Measurements from ENCODE around the gene HAUS7.
A peak's percentile ranks its signal among the peaks of the same experiment; 100 is the strongest.

Gene HAUS7

GRCh38 chrX:153464116-153464515 lies 6.3 kb downstream of the HAUS7 start:
- in situ Hi-C loops (cut with MboI; ENCODE audit: low sequenced_read_pairs), result loop anchor here (5.0 kb wide), 1 partner anchor 43 kb away; no protein-coding TSS in a partner anchor
- Histone ChIP-seq H3K4me3 (no peak overlapping the region), H3K4me1 (no peaks in the 10 kb centered on the region), H3K27me3 (ENCODE audit: low read depth) (no peaks in the 10 kb centered on the region), H3K9me3 (no peaks in the 10 kb centered on the region), H3K36me3 (replicated peaks) (peaks cover 63% of the 10 kb centered on the region)
- no peak for DNase-seq (ENCODE audit: low spot score in 2 of 2)

- no peak for DNase-seq (ENCODE audit: low spot score in 2 of 2)
- Histone ChIP-seq H3K4me1 (no peaks in the 10 kb centered on the region), H3K27me3 (ENCODE audit: low read depth) (no peaks in the 10 kb centered on the region), H3K9me3 (no peaks in the 10 kb centered on the region), H3K36me3 (replicated peaks) (peaks cover 63% of the 10 kb centered on the region), H3K4me3 (no peak overlapping the region)
- in situ Hi-C loops (cut with MboI; ENCODE audit: low sequenced_read_pairs), result loop anchor here (5.0 kb wide), 1 partner anchor 44 kb away; no protein-coding TSS in a partner anchor
Observed at GRCh38 chrX:153463556-153463955, 6.8 kb downstream of the HAUS7 start.

GRCh38 chrX:153463031-153463430 lies 7.3 kb downstream of the HAUS7 start:
- Histone ChIP-seq H3K27me3 (ENCODE audit: low read depth) (no peaks in the 10 kb centered on the region), H3K4me1 (no peaks in the 10 kb centered on the region), H3K36me3 (replicated peaks) (peaks cover 60% of the 10 kb centered on the region), H3K4me3 (no peak overlapping the region), H3K9me3 (no peaks in the 10 kb centered on the region)
- DNase-seq (ENCODE audit: low spot score in 2 of 2), result no peak
- in situ Hi-C loops (cut with MboI; ENCODE audit: low sequenced_read_pairs), result loop anchor here (5.0 kb wide), 1 partner anchor 44 kb away; no protein-coding TSS in a partner anchor

- no peaks in the 10 kb centered on the region for H3K4me1 ChIP-seq
- H3K27me3 ChIP-seq (ENCODE audit: low read depth), result no peaks in the 10 kb centered on the region
- H3K36me3 ChIP-seq (replicated peaks), result peaks cover 60% of the 10 kb centered on the region
- no peaks in the 10 kb centered on the region for H3K9me3 ChIP-seq
- no peak overlapping the region for H3K4me3 ChIP-seq
- no peak for DNase-seq (ENCODE audit: low spot score in 2 of 2)
- in situ Hi-C loops (cut with MboI; ENCODE audit: low sequenced_read_pairs), result loop anchor here (5.0 kb wide), 1 partner anchor 45 kb away; no protein-coding TSS in a partner anchor
Observed at GRCh38 chrX:153462291-153462690, 8.1 kb downstream of the HAUS7 start.

- Histone ChIP-seq H3K36me3 (replicated peaks) (peaks cover 52% of the 10 kb centered on the region), H3K27me3 (ENCODE audit: low read depth) (no peaks in the 10 kb centered on the region), H3K9me3 (no peaks in the 10 kb centered on the region), H3K4me1 (no peaks in the 10 kb centered on the region), H3K4me3 (no peak overlapping the region)
- in situ Hi-C loops (cut with MboI; ENCODE audit: low sequenced_read_pairs), result loop anchor here (5.0 kb wide), 1 partner anchor 46 kb away; no protein-coding TSS in a partner anchor
- DNase-seq (ENCODE audit: low spot score in 2 of 2), result peak; percentile 28 to 79
Observed at GRCh38 chrX:153460826-153461225, 9.6 kb downstream of the HAUS7 start.

GRCh38 chrX:153459986-153460385 lies 10.4 kb downstream of the HAUS7 start:
- Histone ChIP-seq H3K36me3 (replicated peaks) (peaks cover 46% of the 10 kb centered on the region), H3K9me3 (no peaks in the 10 kb centered on the region), H3K4me3 (no peak overlapping the region), H3K27me3 (ENCODE audit: low read depth) (no peaks in the 10 kb centered on the region), H3K4me1 (no peaks in the 10 kb centered on the region)
- in situ Hi-C loops (cut with MboI; ENCODE audit: low sequenced_read_pairs), result loop anchor here (5.0 kb wide), 1 partner anchor 47 kb away; no protein-coding TSS in a partner anchor
- no peak for DNase-seq (ENCODE audit: low spot score in 2 of 2)

GRCh38 chrX:153458476-153458875 lies 11.9 kb downstream of the HAUS7 start:
- no peaks in the 10 kb centered on the region for H3K9me3 ChIP-seq
- no peaks in the 10 kb centered on the region for H3K4me1 ChIP-seq
- no peaks in the 10 kb centered on the region for H3K27me3 ChIP-seq (ENCODE audit: low read depth)
- peaks cover 36% of the 10 kb centered on the region for H3K36me3 ChIP-seq (replicated peaks)
- no peak for DNase-seq (ENCODE audit: low spot score in 2 of 2)
- in situ Hi-C loops (cut with MboI; ENCODE audit: low sequenced_read_pairs), result no loop called here
- no peak overlapping the region for H3K4me3 ChIP-seq

- DNase-seq (ENCODE audit: low spot score in 2 of 2), result no peak
- no peaks in the 10 kb centered on the region for H3K9me3 ChIP-seq
- peaks cover 36% of the 10 kb centered on the region for H3K36me3 ChIP-seq (replicated peaks)
- in situ Hi-C loops (cut with MboI; ENCODE audit: low sequenced_read_pairs), result no loop called here
- H3K4me3 ChIP-seq, result no peak overlapping the region
- H3K4me1 ChIP-seq, result no peaks in the 10 kb centered on the region
- H3K27me3 ChIP-seq (ENCODE audit: low read depth), result no peaks in the 10 kb centered on the region
Observed at GRCh38 chrX:153457827-153458466, 12.4 kb downstream of the HAUS7 start.

- peaks cover 29% of the 10 kb centered on the region for H3K36me3 ChIP-seq (replicated peaks)
- DNase-seq (ENCODE audit: low spot score in 2 of 2), result no peak
- H3K4me1 ChIP-seq, result no peaks in the 10 kb centered on the region
- no peaks in the 10 kb centered on the region for H3K9me3 ChIP-seq
- H3K4me3 ChIP-seq, result no peak overlapping the region
- H3K27me3 ChIP-seq (ENCODE audit: low read depth), result no peaks in the 10 kb centered on the region
- in situ Hi-C loops (cut with MboI; ENCODE audit: low sequenced_read_pairs), result no loop called here
Observed at GRCh38 chrX:153457136-153457825, 13.1 kb downstream of the HAUS7 start.

- Histone ChIP-seq H3K27me3 (ENCODE audit: low read depth) (no peaks in the 10 kb centered on the region), H3K4me1 (no peaks in the 10 kb centered on the region), H3K4me3 (no peak overlapping the region), H3K9me3 (no peaks in the 10 kb centered on the region), H3K36me3 (replicated peaks) (peaks cover 23% of the 10 kb centered on the region)
- DNase-seq (ENCODE audit: low spot score in 2 of 2), result no peak
- in situ Hi-C loops (cut with MboI; ENCODE audit: low sequenced_read_pairs), result no loop called here
Observed at GRCh38 chrX:153456704-153457103, 13.7 kb downstream of the HAUS7 start.

- Histone ChIP-seq H3K4me3 (no peak overlapping the region), H3K9me3 (no peaks in the 10 kb centered on the region), H3K4me1 (no peaks in the 10 kb centered on the region), H3K27me3 (ENCODE audit: low read depth) (no peaks in the 10 kb centered on the region), H3K36me3 (replicated peaks) (peaks cover 22% of the 10 kb centered on the region)
- no peak for DNase-seq (ENCODE audit: low spot score in 2 of 2)
- in situ Hi-C loops (cut with MboI; ENCODE audit: low sequenced_read_pairs), result no loop called here
Observed at GRCh38 chrX:153456161-153456560, 14.2 kb downstream of the HAUS7 start.

- Histone ChIP-seq H3K4me3 (no peak overlapping the region), H3K36me3 (replicated peaks) (peaks cover 20% of the 10 kb centered on the region), H3K27me3 (ENCODE audit: low read depth) (no peaks in the 10 kb centered on the region), H3K9me3 (no peaks in the 10 kb centered on the region), H3K4me1 (no peaks in the 10 kb centered on the region)
- in situ Hi-C loops (cut with MboI; ENCODE audit: low sequenced_read_pairs), result no loop called here
- DNase-seq (ENCODE audit: low spot score in 2 of 2), result no peak
Observed at GRCh38 chrX:153455571-153455970, 14.8 kb downstream of the HAUS7 start.

GRCh38 chrX:153454901-153455550 lies 15.3 kb downstream of the HAUS7 start:
- no peaks in the 10 kb centered on the region for H3K4me1 ChIP-seq
- H3K9me3 ChIP-seq, result no peaks in the 10 kb centered on the region
- no peak for DNase-seq (ENCODE audit: low spot score in 2 of 2)
- no peaks in the 10 kb centered on the region for H3K27me3 ChIP-seq (ENCODE audit: low read depth)
- H3K36me3 ChIP-seq (replicated peaks), result peaks cover 16% of the 10 kb centered on the region
- no peak overlapping the region for H3K4me3 ChIP-seq
- in situ Hi-C loops (cut with MboI; ENCODE audit: low sequenced_read_pairs), result no loop called here

GRCh38 chrX:153450949-153451277 lies 19.5 kb downstream of the HAUS7 start:
- Histone ChIP-seq H3K4me1 (no peaks in the 10 kb centered on the region), H3K9me3 (no peaks in the 10 kb centered on the region), H3K4me3 (no peak overlapping the region), H3K27me3 (ENCODE audit: low read depth) (no peaks in the 10 kb centered on the region), H3K36me3 (replicated peaks) (peaks cover 4% of the 10 kb centered on the region)
- in situ Hi-C loops (cut with MboI; ENCODE audit: low sequenced_read_pairs), result no loop called here
- DNase-seq (ENCODE audit: low spot score in 2 of 2), result no peak

Data from HAP-1 (cell line).